CD4-positive, alpha-beta T cell treated with Interleukin-6 for 4 hours (primary cell): ENCODE results near the gene DMWD.

Experiments used
- DNase-seq: peaks from one replicate; pipeline ENCODE4 v3.0.0-alpha.2; 2020; ENCODE audit warnings: mixed read lengths

DMWD gene

DNA sequence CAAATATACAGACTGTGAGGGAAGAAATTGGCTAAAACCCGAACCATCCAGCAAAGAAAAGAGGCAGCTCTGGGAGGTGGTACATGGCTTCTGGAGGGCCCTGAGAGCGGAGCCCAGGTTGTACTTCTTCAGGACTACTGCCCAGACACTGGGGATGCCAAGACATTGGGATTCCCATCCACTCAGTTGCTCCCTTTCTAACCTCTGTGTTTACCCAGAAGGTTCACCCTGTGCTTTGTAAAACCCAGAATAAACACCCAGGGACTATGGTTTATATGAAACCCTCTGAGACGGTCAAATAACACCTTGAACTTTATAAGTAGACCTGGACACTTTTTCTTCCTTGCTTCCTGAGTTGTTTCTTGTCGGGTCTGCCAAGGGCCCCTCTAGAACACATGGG lies 49.7 kb downstream of the DMWD start:
- DNase-seq = no peak

DNA sequence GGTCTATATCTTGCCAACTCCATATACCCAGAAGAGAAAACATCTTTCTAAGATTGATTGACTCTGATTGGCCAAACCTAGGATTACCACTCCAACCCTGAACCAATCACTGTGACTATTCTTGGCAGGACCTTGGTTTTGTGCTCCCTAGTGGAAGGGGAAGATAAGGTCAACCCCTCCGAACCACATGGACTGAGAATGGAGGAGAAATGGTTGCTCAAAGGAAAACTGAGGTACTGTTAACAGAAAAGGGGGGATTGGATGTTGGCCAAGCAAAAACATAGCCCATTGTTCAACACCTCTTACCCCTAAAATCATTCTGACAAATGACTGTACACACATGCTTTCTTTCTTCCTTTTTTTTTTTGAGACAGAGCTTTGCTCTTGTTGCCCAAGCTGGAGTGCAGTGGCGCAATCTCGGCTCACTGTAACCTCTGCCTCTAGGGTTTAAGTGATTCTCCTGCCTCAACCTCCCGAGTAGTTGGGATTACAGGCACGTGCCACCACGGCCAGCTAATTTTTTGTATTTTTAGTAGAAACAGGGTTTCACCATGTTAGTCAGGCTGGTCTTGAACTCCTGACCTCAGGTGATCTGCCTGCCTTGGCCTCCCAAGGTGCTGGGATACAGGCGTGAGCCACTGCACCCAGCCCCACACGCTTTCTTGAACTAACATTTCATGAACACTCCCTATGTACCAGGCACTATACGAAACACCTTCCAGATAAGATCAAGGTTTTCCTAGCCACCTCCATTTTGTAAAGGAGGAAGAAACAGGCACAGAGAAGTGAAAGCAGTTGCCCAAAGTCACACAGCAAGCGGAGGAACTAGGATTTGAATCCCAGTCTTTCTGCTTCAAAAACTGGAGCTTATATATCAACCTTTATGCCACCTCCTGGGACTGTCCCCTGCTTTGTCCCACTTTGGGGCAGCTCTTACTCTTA lies 52.9 kb downstream of the DMWD start:
- no peak for DNase-seq

DNA sequence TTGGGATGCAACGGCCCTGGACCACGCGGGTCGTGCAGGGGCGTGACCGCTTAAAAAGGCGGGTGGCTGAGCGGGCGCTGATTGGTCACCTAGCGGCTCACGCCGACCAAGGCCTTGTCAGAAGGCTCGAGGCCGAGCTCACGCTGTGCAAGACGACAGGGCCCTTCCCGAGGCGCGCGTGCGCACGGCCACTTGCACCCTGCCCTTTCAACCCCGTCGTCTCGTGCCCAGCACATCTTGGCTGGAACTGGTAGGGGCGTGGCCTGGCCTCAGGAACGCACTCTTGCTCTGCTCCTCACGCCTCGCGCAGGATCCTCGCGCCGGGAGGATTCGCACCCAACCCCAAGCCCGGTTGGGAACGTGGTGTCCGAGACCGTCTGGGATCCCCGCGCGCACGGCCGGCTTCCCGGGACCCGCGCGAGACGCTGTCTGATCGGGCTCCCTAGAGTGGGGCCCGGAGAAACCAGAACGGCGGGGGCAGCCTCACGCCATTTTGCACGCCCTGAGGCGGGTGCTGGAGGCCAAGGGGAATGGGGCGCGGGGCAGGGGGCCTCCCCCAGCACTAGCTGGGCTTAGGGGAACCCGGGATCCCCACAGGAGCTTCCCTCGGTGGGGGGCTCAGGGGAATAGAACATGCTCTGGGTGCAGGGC lies 59.4 kb downstream of the DMWD start, which contains the start of gene MEIOSIN:
Gene MEIOSIN, plus strand, starts transcription at position 280 of the 651 bp plus-strand sequence. CDS start 1,938 bp downstream, outside the sequence.
- DNase-seq = no peak
